Adrenal gland (tissue), 5 donors: ENCODE results near the gene GLI1.

Experiments used
- CTCF ChIP-seq, 6 experiments: fragments of 450-650 bp in 4 of 6; fragments of 200-600 bp in 2 of 6; sonication (generic) in 1 of 6; IDR thresholded peaks; 1 replicate in 5 of 6; 2 replicates in 1 of 6; pipeline versions ENCODE4 v1.5.1 to v1.8.0; 2016 to 2021; ENCODE audit warnings: antibody characterized with exemption in 6 of 6, mild to moderate bottlenecking in 2 of 6, moderate library complexity in 1 of 6
- POLR2A ChIP-seq, 2 donors: fragments of 450-650 bp; IDR thresholded peaks; one replicate each; pipeline ENCODE4 v1.6.1; 2017; ENCODE audit warnings: antibody characterized with exemption in 2 of 2, mild to moderate bottlenecking in 2 of 2, moderate library complexity in 1 of 2
- donor health status: DM: no; HTN: no; CAD: no.

GRCh38 chr12:57434517-57435223 is 24.9 kb upstream of the GLI1 start, which contains the start of gene INHBC:
- TF ChIP-seq CTCF (IDR thresholded peaks at IDR 0.05) (no peak), POLR2A (IDR thresholded peaks at IDR 0.05) (no peak)
